Testis (tissue), 2 donors: Measurements from ENCODE around the gene KCNG4.

ENCODE experiments used
- CTCF ChIP-seq, 3 experiments: fragments of 450-650 bp in 2 of 3; fragments of 200-600 bp in 1 of 3; sonication (generic) in 1 of 3; IDR thresholded peaks; one replicate each; pipeline ENCODE4 v1.5.1; 2016 to 2019; ENCODE audit warnings: antibody characterized with exemption in 3 of 3, mild to moderate bottlenecking in 2 of 3, moderate library complexity in 1 of 3
- POLR2A ChIP-seq: fragments of 450-650 bp; IDR thresholded peaks from one replicate; pipeline ENCODE4 v1.6.1; 2017; ENCODE audit warnings: antibody characterized with exemption, mild to moderate bottlenecking, moderate library complexity

- TF ChIP-seq POLR2A (no peak), CTCF (IDR thresholded peaks at IDR 0.05) (no peak)
Measured at GRCh38 chr16:84212154-84212553, 27.7 kb downstream of the KCNG4 start.
